ENCODE data around the gene SPIRE1.

The SPIRE1 gene

DNA sequence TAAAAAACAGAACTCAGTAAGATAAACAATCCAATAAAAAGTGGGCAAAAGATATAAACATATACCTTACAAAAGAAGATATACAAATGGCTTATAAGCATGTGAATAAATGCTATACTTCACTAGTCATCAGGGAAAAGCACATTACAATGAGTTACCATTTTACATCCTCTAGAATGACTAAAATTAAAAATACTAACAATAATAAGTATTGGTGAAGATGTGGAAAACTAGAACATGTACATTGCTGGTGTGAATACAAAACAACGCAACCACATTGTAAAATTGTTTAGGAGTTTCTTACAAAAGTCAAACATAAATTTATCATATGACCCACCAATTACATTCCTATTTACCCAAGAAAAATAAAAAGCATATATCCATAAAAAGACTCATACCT, 80.1 kb downstream of the SPIRE1 start:
- TF ChIP-seq, protein P1, sequence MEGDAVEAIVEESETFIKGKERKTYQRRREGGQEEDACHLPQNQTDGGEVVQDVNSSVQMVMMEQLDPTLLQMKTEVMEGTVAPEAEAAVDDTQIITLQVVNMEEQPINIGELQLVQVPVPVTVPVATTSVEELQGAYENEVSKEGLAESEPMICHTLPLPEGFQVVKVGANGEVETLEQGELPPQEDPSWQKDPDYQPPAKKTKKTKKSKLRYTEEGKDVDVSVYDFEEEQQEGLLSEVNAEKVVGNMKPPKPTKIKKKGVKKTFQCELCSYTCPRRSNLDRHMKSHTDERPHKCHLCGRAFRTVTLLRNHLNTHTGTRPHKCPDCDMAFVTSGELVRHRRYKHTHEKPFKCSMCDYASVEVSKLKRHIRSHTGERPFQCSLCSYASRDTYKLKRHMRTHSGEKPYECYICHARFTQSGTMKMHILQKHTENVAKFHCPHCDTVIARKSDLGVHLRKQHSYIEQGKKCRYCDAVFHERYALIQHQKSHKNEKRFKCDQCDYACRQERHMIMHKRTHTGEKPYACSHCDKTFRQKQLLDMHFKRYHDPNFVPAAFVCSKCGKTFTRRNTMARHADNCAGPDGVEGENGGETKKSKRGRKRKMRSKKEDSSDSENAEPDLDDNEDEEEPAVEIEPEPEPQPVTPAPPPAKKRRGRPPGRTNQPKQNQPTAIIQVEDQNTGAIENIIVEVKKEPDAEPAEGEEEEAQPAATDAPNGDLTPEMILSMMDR (IDR thresholded peaks at IDR 0.05; ENCODE audit: low read depth, low read length), result no peak
- DNase-seq (ENCODE audit: low read depth, low spot score), result no peak
- in situ Hi-C loops (cut with HindIII; ENCODE audit: low sequenced_read_pairs), result no loop called here
- no peak overlapping the region for H3K4me3 ChIP-seq (ENCODE audit: low read depth, low read length)

DNA sequence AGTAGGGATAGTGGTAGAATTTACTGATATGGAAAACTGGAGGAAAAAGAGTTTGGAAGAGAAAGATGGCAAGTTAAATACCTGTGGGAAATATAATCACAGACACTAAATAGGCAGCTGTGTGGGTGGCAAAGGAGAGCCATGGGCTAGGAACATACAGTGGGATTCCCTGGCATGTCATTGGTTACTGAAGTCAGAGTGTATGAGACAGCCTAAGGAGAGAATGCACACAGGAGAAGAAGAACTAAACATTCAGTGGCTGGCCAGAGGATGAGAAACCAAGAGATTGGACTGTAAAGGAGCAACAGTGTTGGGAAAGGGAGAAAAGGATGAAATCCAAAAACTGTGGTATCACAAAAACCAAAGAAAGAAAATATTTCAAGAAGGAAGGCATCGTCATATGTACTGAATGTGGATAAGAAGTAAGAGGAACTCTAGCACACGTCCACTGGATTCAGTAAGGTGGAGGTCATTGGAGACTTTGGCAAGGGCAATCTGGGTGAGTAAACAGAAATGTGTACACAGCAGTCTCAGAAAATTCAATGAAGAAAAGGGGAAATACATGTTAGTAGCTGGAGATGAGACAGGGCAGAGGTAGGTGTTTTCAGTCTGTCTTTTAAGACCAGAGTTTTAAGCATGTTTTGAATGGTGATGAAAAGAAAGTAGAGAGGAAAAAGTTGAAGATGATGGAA, 83.3 kb downstream of the SPIRE1 start:
- no peak for DNase-seq (ENCODE audit: low read depth, low spot score)
- in situ Hi-C loops (cut with HindIII; ENCODE audit: low sequenced_read_pairs), result no loop called here
- H3K4me3 ChIP-seq (ENCODE audit: low read depth, low read length), result no peak overlapping the region
- TF ChIP-seq, protein P1 (IDR thresholded peaks at IDR 0.05; ENCODE audit: low read depth, low read length), result no peak

DNA sequence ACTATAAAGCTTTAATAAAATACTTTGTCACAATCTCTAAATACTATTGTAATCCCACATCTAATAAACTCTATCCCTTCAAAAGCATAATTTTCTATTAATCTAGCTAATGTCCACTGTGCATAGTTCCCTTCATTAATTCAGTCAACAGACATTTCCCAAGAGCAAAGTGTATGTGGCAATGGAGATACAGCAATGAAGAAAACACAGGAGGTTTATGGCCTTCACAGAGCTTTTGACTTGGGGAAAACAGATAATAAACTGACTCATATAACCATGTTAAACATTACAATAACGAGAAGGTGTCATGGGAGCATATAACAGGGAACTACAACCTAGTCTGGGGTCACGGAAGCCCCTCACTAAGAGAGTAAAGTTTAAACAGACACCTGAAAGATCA, 86.3 kb downstream of the SPIRE1 start:
- TF ChIP-seq, protein P1 (IDR thresholded peaks at IDR 0.05; ENCODE audit: low read depth, low read length), result no peak
- in situ Hi-C loops (cut with HindIII; ENCODE audit: low sequenced_read_pairs), result no loop called here
- DNase-seq (ENCODE audit: low read depth, low spot score), result no peak
- no peak overlapping the region for H3K4me3 ChIP-seq (ENCODE audit: low read depth, low read length)

DNA sequence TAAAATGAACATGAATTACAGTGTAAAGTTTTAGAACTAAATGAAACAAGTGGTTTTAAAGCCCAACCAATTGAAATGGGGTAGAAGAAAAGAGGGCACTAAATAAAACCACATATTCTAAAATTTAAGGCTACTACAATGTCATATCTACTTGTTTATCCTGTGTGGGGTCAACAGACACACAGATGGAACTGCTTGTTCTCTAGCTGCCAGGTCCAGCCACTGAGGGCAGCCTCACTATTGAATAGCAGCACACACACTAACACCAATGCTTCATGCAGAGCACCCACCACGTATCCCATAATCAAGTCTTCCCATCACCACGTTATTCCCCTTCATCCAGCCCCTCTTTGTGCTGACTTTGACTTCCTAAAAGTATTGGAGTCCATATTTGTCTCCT, 88.1 kb downstream of the SPIRE1 start:
- H3K4me3 ChIP-seq (ENCODE audit: low read depth, low read length), result no peak overlapping the region
- in situ Hi-C loops (cut with HindIII; ENCODE audit: low sequenced_read_pairs), result no loop called here
- no peak for DNase-seq (ENCODE audit: low read depth, low spot score)
- TF ChIP-seq, protein P1 (IDR thresholded peaks at IDR 0.05; ENCODE audit: low read depth, low read length), result no peak

DNA sequence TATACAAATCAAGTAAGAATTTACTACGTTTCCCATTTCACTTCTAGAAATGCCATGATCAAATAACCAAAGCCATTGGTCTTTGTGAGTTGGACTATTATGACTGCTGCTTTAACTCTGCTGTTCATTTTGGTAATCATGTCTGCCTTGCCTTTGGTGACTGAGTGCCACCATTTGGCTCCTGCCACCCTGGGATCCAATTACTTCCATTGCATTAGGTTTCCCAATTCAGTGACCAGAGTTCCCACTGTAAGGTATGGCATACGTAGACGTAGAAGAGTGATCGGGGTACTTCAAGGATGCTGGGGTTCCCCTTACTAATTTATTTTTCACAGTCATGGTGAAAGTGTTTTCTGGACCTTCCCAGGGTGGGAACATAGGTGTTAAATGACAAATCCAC, 90.1 kb downstream of the SPIRE1 start:
- H3K4me3 ChIP-seq (ENCODE audit: low read depth, low read length), result no peak overlapping the region
- DNase-seq (ENCODE audit: low read depth, low spot score), result no peak
- TF ChIP-seq, protein P1 (IDR thresholded peaks at IDR 0.05; ENCODE audit: low read depth, low read length), result no peak
- in situ Hi-C loops (cut with HindIII; ENCODE audit: low sequenced_read_pairs), result no loop called here

DNA sequence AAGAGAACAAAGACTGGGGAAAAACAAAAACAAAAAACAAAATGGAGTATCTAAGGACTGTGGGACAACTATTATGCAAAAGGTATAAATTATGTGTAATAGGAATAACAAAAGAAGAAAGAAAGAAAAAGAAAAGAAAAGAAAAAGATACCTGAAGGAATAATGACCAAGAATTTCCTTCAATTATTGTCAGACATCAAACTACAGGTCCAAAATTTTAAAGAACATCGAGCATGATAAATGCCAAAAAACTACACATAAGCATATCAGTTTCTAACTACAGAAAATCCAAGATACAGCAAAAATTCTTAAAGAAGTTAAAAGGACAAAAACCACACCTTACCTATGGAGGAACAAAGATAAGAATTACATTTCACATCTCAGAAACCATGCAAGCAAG, 93.0 kb downstream of the SPIRE1 start:
- no peak overlapping the region for H3K4me3 ChIP-seq (ENCODE audit: low read depth, low read length)
- in situ Hi-C loops (cut with HindIII; ENCODE audit: low sequenced_read_pairs), result no loop called here
- DNase-seq (ENCODE audit: low read depth, low spot score), result no peak
- TF ChIP-seq, protein P1 (IDR thresholded peaks at IDR 0.05; ENCODE audit: low read depth, low read length), result no peak

All from astrocyte of the spinal cord (primary cell).